ENCODE measurements around the gene ABCC1. TPM values are rescaled to one million over a fixed set of nuclear protein-coding genes. Genes with fewer than 3 reads are reported as not detected.

ABCC1 gene
- total RNA-seq, 1 donor from 2014 or later: 17.0 TPM

DNA sequence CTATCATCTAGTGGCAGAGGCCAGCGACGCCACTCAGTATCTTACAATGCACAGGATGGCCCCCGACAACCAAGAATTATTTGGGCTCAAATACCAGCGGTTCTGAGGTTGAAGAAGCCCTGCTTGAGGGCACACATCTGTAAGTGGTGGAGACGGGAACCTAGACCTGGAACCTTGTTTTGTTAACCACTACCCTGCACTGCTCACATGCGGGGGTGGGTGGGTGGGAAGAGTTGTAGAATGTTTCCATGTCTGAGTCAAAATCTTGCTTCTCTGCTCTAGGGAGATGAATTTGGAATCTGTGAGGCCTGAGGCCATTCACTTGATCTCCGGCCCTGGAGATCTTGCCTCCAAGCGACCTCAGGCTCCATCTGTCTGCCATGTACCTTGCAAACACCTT is 44.1 kb downstream of the ABCC1 start:
- no peak for DNase-seq
- H3K4me1 ChIP-seq: peaks cover 58% of the 10 kb centered on the region
- no peaks in the 10 kb centered on the region for H3K27me3 ChIP-seq (ENCODE audit: low read depth)
- H3K4me3 ChIP-seq: no peak overlapping the region
- TF ChIP-seq, protein P1, sequence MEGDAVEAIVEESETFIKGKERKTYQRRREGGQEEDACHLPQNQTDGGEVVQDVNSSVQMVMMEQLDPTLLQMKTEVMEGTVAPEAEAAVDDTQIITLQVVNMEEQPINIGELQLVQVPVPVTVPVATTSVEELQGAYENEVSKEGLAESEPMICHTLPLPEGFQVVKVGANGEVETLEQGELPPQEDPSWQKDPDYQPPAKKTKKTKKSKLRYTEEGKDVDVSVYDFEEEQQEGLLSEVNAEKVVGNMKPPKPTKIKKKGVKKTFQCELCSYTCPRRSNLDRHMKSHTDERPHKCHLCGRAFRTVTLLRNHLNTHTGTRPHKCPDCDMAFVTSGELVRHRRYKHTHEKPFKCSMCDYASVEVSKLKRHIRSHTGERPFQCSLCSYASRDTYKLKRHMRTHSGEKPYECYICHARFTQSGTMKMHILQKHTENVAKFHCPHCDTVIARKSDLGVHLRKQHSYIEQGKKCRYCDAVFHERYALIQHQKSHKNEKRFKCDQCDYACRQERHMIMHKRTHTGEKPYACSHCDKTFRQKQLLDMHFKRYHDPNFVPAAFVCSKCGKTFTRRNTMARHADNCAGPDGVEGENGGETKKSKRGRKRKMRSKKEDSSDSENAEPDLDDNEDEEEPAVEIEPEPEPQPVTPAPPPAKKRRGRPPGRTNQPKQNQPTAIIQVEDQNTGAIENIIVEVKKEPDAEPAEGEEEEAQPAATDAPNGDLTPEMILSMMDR (IDR thresholded peaks at IDR 0.05; ENCODE audit: borderline replicate concordance): no peak
- H3K36me3 ChIP-seq: no peaks in the 10 kb centered on the region
- H3K27ac ChIP-seq (replicated peaks): peak overlapping the region; percentile 69
- no peaks in the 10 kb centered on the region for H3K9me3 ChIP-seq (replicated peaks)
- intact Hi-C loops (cut with micrococcal nuclease): no loop called here

DNA sequence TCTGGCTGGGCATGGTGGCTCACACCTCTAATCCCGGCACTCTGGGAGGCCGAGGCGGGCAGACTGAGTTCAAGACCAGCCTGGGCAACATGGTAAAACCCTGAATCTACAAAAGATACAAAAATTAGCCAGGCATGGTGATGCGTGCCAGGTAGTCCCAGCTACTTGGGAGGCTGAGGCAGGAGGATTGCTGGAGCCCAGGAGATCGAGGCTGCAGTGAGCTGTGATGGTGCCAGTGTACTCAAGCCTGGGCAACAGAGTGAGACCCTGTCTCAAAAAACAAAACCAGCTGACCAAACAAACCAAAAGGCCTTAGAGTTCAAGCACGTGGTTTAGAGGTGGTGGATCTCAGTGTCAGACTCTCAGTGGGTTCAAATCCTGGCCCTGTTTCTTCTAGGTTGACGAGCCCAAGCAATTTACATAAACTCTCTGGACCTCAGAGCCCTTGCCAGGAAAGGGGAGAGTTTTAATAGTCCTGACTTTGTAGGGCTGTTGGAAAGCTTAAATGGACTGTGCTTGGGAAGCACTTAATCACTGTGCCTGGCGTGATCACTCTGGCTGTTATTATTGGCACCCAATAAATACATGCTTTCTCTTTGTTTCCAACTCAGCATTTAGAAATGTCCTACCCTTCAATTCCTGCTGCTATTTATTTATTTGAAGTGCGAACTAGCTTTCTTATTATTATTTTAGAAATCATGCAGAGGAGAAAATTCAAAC is 44.7 kb downstream of the ABCC1 start:
- Histone ChIP-seq H3K4me1 (peaks cover 58% of the 10 kb centered on the region), H3K9me3 (replicated peaks) (no peaks in the 10 kb centered on the region), H3K4me3 (no peak overlapping the region), H3K27ac (replicated peaks) (peak overlapping the region; percentile 69), H3K36me3 (no peaks in the 10 kb centered on the region), H3K27me3 (ENCODE audit: low read depth) (no peaks in the 10 kb centered on the region)
- TF ChIP-seq, protein P1 (IDR thresholded peaks at IDR 0.05; ENCODE audit: borderline replicate concordance): no peak
- DNase-seq: no peak
- intact Hi-C loops (cut with micrococcal nuclease): no loop called here

DNA sequence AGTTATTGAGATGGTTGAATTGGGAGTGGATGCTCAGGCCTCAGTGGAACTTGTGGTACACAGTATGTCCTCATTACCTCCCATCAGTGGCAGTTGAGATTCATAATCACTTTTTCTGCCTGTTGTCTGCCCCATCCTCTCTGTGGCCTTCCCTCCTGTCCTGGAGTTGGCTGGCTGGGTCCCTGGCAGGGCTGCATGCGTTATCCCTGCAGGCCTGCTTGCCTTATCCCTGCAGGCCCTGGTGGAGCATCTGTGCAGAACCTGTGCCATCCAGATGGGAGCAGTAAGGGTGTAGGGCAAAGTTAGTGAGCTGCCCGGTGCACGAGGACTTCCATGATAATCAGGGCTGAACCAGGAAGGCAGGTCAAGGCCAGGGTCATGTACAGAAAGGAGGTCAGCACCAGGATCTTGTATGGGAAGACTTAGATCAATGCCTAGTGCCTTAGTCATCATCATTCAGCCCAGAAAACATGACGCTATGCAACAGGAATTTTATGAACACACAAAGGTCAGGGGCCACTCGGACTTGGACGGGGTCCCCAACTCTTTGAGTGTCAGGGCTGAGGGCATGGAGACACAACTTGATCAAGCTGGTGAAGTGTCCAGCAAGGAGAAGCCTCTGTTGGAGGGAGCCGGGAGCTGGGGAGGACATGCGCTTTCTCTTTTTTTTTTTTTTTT is 47.2 kb downstream of the ABCC1 start:
- no peak for DNase-seq
- Histone ChIP-seq H3K4me1 (peaks cover 62% of the 10 kb centered on the region), H3K4me3 (no peak overlapping the region), H3K9me3 (replicated peaks) (no peaks in the 10 kb centered on the region), H3K36me3 (no peaks in the 10 kb centered on the region), H3K27ac (replicated peaks) (peak overlapping the region; percentile 62), H3K27me3 (ENCODE audit: low read depth) (no peaks in the 10 kb centered on the region)
- TF ChIP-seq, protein P1 (IDR thresholded peaks at IDR 0.05; ENCODE audit: borderline replicate concordance): no peak
- intact Hi-C loops (cut with micrococcal nuclease): no loop called here

DNA sequence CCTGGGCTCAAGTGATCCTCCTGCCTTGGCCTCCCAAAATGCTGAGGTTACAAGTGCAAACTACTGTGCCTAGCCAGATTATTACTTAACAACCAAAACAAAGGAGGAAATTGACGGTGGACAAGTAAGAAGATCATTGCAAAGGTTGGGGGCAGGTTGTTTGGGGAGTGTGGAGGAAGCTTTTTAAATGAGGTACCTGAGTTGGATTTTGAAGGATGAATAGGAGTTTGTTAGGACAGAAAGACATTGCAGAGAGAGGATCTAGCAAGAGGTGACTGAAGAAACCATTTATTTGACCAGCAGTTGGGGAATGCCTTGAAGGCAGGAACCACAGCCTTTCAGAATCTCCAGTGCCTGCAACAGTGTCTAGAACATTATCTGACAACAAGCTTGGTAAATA is 51.3 kb downstream of the ABCC1 start:
- no peak for DNase-seq
- Histone ChIP-seq H3K27ac (replicated peaks) (no peak overlapping the region), H3K27me3 (ENCODE audit: low read depth) (no peaks in the 10 kb centered on the region), H3K4me1 (peaks cover 49% of the 10 kb centered on the region), H3K36me3 (no peaks in the 10 kb centered on the region), H3K9me3 (replicated peaks) (no peaks in the 10 kb centered on the region), H3K4me3 (no peak overlapping the region)
- TF ChIP-seq, protein P1 (IDR thresholded peaks at IDR 0.05; ENCODE audit: borderline replicate concordance): no peak
- intact Hi-C loops (cut with micrococcal nuclease): no loop called here

DNA sequence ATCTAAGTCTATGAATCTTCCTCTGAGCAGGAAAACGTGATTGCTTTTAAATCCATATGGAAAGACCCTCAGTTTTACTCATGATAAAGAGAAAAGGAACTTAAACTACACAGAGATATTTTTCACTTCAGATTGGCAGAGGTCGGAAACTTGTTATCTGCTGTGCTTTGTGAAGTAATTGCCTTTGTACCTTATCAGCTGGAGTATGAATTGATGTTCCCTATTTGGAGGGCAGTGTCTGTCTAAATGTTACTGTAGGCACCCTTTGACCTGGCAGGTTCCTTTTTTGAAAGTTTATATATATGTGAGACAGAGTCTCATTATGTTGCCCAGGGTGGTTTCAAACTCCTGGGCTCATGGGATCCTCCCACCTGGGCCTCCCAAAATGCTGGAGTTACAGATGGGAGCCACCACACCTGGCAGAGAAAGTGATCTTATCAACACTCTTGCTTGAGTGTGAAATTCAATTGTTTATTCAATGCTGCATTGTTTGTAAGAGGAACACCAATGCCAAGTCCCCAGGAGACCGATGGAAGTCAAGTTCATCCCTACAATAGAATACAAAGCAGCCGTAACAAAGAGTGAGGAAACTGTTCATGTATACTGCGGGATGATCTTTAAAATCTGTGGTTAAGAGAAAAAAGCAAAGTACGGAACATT is 52.3 kb downstream of the ABCC1 start:
- H3K27me3 ChIP-seq (ENCODE audit: low read depth): no peaks in the 10 kb centered on the region
- no peaks in the 10 kb centered on the region for H3K36me3 ChIP-seq
- peaks cover 44% of the 10 kb centered on the region for H3K4me1 ChIP-seq
- no peaks in the 10 kb centered on the region for H3K9me3 ChIP-seq (replicated peaks)
- DNase-seq: no peak
- H3K4me3 ChIP-seq: no peak overlapping the region
- H3K27ac ChIP-seq (replicated peaks): no peak overlapping the region
- TF ChIP-seq, protein P1 (IDR thresholded peaks at IDR 0.05; ENCODE audit: borderline replicate concordance): no peak
- intact Hi-C loops (cut with micrococcal nuclease): no loop called here

Measured in left ventricle myocardium inferior (tissue), 1 donor.